Suppressor macrophage (primary cell): ENCODE measurements around the gene GAL3ST2.

Experiments used
- DNase-seq, 4 experiments: peaks; one replicate each; pipeline ENCODE4 v3.0.0-alpha.2; 2020 to 2022

GAL3ST2 gene

GRCh38 chr2:241846406-241846805 lies 69.8 kb downstream of the GAL3ST2 start:
- DNase-seq, result no peak

GRCh38 chr2:241848761-241849615 lies 72.4 kb downstream of the GAL3ST2 start:
- DNase-seq, result no peak

GRCh38 chr2:241849616-241850543 lies 73.3 kb downstream of the GAL3ST2 start:
- DNase-seq, result no peak

GRCh38 chr2:241850544-241851324 lies 74.1 kb downstream of the GAL3ST2 start:
- no peak for DNase-seq

GRCh38 chr2:241851325-241852115 lies 74.9 kb downstream of the GAL3ST2 start:
- no peak for DNase-seq

GRCh38 chr2:241852116-241852980 lies 75.7 kb downstream of the GAL3ST2 start:
- DNase-seq, result no peak

- no peak for DNase-seq
Measured at GRCh38 chr2:241852981-241853631, 76.5 kb downstream of the GAL3ST2 start.
